Thoracic aorta (tissue), 2 donors: ENCODE data around the gene FAM53B. TPM values are rescaled to one million over a fixed set of nuclear protein-coding genes. Genes with fewer than 3 reads are reported as not detected.

Experiments used
- ATAC-seq: fragments of 150-250 bp; one replicate; pipeline ENCODE4 v1.8.0; 2017; ENCODE audit warnings: low read depth; ENCODE audit not compliant: insufficient number of reproducible peaks, low FRiP score
- DNase-seq: peaks from one replicate; pipeline ENCODE4 v3.0.0-alpha.2; 2020; ENCODE audit warnings: low spot score
- H3K27ac ChIP-seq, 2 donors: fragments of 200-600 bp; sonication (generic); 1 replicate in 1 of 2; 2 replicates in 1 of 2; pipeline ENCODE4 v1.5.1; 2016; ENCODE audit warnings: mild to moderate bottlenecking in 2 of 2, moderate library complexity in 2 of 2
- H3K27me3 ChIP-seq: fragments of 200-600 bp; sonication (generic); replicated peaks from 2 replicates; pipeline ENCODE4 v1.6.0; 2016; ENCODE audit warnings: mild to moderate bottlenecking; ENCODE audit not compliant: insufficient read depth
- H3K36me3 ChIP-seq: fragments of 200-600 bp; sonication (generic); one replicate; pipeline ENCODE4 v1.5.1; 2016
- H3K4me1 ChIP-seq, 2 donors: fragments of 200-600 bp; sonication (generic); 1 replicate in 1 of 2; 2 replicates in 1 of 2; pipeline versions ENCODE4 v1.5.1 to v1.6.0; 2016; ENCODE audit warnings: low read depth in 2 of 2, mild to moderate bottlenecking in 1 of 2; ENCODE audit not compliant: control insufficient read depth in 1 of 2
- H3K4me3 ChIP-seq: fragments of 200-600 bp; sonication (generic); 2 replicates; pipeline ENCODE4 v1.5.1; 2016; ENCODE audit warnings: mild to moderate bottlenecking
- H3K9me3 ChIP-seq: fragments of 200-600 bp; sonication (generic); 2 replicates; pipeline ENCODE4 v1.5.1; 2016
- total RNA-seq, 2 donors: library from RNA; depleted of rRNA; stranded (reverse); fragments of >200 nt; gene quantifications; one replicate each; pipeline versions ENCODE4 v1.1.0 to v1.2.3, GENCODE V29; 2016
- TF ChIP-seq, protein P1 (sequence below): fragments of 200-600 bp; sonication (generic); IDR thresholded peaks from one replicate; pipeline ENCODE4 v1.5.1; 2019; ENCODE audit warnings: antibody characterized with exemption

The FAM53B gene
- total RNA-seq, 2 donors from 2014 or later, result 26.6 to 49.5 TPM

DNA sequence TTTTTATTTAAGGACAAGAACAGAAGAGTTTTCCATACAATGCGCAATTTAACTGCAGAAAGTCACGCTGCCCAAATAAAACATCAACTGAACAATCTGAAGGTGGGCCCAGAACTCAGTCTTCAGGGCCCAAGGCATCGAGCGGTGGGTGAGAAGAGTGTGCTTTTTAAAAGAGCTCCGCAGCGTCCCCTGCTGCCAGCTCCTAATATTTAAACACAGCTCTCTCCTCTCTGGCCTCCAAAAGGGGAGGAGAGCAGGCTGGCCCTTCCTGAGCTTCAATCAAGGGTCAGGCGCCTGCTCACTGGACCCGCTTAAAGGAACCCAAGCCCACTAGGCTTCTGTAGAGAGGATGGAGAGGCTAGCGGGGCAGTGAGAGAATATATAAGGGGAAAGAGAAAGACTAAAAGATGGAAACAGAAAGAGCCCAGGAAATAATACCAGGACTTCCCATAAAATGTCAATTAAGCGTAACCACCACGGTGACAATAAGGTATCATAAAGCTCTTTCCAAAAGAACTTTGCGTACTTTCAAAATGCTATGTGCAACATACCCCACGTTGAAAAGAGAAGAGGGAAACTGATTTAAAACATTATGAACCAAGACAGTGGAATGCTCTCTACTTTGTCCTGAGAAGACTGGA, 2.8 kb downstream of the FAM53B start:
- Histone ChIP-seq H3K4me3 (peak overlapping the region; percentile 46), H3K27me3 (no peaks in the 10 kb centered on the region), H3K9me3 (no peaks in the 10 kb centered on the region), H3K36me3 (no peaks in the 10 kb centered on the region), H3K4me1 (peaks cover 45 to 78% of the 10 kb centered on the region in 2 donors), H3K27ac (peak overlapping the region; percentile 39 to 52)
- ATAC-seq (no peak), DNase-seq (peak; percentile 61)
- TF ChIP-seq, protein P1, sequence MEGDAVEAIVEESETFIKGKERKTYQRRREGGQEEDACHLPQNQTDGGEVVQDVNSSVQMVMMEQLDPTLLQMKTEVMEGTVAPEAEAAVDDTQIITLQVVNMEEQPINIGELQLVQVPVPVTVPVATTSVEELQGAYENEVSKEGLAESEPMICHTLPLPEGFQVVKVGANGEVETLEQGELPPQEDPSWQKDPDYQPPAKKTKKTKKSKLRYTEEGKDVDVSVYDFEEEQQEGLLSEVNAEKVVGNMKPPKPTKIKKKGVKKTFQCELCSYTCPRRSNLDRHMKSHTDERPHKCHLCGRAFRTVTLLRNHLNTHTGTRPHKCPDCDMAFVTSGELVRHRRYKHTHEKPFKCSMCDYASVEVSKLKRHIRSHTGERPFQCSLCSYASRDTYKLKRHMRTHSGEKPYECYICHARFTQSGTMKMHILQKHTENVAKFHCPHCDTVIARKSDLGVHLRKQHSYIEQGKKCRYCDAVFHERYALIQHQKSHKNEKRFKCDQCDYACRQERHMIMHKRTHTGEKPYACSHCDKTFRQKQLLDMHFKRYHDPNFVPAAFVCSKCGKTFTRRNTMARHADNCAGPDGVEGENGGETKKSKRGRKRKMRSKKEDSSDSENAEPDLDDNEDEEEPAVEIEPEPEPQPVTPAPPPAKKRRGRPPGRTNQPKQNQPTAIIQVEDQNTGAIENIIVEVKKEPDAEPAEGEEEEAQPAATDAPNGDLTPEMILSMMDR, result peak; percentile 86

DNA sequence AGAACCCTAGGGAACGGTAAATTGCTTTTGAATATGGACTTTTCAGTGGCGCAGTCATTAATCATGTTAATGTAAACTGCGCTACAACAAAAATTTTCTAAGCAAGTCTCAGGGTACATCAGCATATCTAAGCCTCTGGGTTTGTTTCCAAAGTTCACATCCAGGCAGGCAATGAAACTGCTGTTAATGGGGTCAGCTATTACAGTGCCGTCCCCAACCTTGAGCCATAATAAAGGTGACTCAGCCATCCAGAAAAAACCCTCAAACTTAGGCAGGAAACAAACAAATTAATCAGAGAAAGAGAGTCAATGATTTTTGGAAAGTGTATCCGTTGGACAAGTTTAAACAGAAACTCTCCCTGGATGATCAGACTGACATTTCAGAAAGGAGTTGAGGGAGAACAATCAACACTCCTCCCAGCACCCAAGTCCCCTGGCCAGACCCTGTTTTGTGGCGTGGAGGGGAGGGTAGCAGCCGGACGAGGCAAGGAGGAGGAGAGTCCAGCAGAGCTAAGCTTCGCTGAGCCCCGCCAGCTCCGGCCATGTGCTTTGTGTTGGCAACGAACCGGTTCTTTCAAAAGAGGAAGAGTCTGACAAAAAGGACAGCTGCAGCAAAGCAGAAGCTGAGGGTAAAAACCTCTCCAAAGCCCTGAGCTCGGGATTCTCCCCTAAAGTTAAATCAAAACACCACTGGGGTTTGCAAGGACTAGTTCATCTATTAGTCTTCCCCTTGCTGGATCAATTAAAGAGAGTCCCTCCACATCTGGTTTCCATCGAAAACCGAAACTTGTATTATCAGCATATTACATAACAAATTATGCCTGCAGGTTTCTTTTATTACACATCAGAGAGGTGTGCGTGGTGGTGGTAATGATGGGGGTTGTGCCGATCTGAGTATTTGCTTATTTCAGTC, 3.6 kb downstream of the FAM53B start:
- ATAC-seq, result no peak
- peak overlapping the region; percentile 39 to 52 for H3K27ac ChIP-seq
- no peak for DNase-seq
- H3K27me3 ChIP-seq, result no peaks in the 10 kb centered on the region
- TF ChIP-seq, protein P1, result no peak
- H3K36me3 ChIP-seq, result no peaks in the 10 kb centered on the region
- H3K4me3 ChIP-seq, result peak overlapping the region; percentile 46
- H3K4me1 ChIP-seq, result peaks cover 53 to 86% of the 10 kb centered on the region in 2 donors
- no peaks in the 10 kb centered on the region for H3K9me3 ChIP-seq

- TF ChIP-seq, protein P1, result no peak
- no peak for ATAC-seq
- H3K4me3 ChIP-seq, result peak overlapping the region; percentile 46
- H3K27me3 ChIP-seq, result no peaks in the 10 kb centered on the region
- no peak for DNase-seq
- H3K27ac ChIP-seq, result peak overlapping the region; percentile 39 to 52
- peaks cover 51 to 87% of the 10 kb centered on the region in 2 donors for H3K4me1 ChIP-seq
- H3K9me3 ChIP-seq, result no peaks in the 10 kb centered on the region
- H3K36me3 ChIP-seq, result no peaks in the 10 kb centered on the region
Observed at GRCh38 chr10:124739986-124740368, 4.2 kb downstream of the FAM53B start.

DNA sequence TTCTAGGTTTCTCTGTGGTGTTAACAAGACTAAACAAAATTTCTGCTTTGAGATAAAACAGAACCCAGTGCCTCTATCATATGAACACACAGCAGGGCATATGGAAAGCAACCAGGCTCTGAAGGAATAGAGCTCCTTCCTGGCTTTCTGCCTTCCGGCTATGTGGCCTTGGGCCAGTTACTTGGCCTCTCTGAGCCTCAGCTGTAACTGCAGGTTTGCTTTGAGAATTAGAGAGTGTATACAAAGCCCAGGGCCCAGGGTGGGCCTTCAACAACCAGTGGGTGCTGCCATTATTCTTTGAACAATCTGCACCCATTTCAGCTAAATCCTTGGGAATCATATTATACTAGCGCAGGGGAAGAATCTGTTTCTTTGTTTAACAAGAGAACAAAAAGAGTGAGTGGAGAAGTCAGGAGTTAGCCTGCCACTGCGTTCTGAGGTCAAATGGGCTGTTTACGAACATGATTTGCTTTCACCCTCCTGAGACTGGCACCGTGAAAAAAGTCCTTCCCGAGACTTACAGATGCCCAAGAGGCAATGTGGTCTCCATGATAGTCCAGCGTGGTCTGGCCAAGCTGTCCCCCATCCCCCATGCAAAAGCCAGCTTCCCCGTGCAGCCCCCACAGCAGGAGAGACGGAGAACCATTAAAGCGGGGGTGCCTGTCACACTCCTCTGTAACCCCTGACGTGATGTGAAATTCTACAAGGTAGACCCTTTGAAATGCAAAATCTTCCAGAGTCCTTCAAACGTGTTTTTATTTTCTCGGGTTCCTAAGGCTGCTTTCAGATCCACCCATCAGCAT, 4.9 kb downstream of the FAM53B start:
- Histone ChIP-seq H3K9me3 (no peaks in the 10 kb centered on the region), H3K4me3 (no peak overlapping the region), H3K36me3 (no peaks in the 10 kb centered on the region), H3K4me1 (peaks cover 51 to 90% of the 10 kb centered on the region in 2 donors), H3K27me3 (no peaks in the 10 kb centered on the region), H3K27ac (peak overlapping the region in 1 of 2 donors; percentile 39)
- ATAC-seq, result no peak
- TF ChIP-seq, protein P1, result no peak
- DNase-seq, result no peak
